Measurements from ENCODE around the gene ZNF385B. TPM values are rescaled to one million over a fixed set of nuclear protein-coding genes. Genes with fewer than 3 reads are reported as not detected.

ZNF385B gene
- total RNA-seq, 1 donor from 2014 or later, result not detected

DNA sequence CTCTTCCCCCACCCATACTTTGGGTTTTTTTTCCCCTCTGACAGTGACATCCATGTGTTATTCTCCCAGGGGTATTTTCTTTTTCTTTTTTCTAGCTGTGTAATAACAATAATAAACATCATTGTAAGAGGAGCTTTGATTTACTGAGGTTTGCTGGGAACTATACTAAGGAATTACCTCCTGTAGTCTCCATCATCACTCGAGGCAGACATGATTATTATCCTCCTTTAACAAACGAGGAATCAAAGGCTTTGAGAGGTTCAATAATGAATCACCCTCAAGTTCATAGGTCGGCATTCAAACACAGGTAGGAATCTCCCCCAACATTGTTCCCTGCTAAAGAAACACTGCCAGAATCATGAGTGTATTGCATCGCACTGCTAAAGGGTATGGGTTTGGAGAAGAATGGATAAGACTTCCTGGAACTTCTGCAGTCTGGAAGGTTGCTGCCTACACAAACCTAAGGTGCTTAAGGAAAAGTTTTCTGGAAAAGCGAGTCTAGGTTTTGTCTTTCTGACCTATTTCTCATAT, 336.5 kb downstream of the ZNF385B start:
- H3K36me3 Mint-ChIP-seq (ENCODE audit: unreplicated experiment), result no peaks in the 10 kb centered on the region
- H3K27me3 Mint-ChIP-seq (ENCODE audit: unreplicated experiment), result no peaks in the 10 kb centered on the region
- TF ChIP-seq, protein P1, sequence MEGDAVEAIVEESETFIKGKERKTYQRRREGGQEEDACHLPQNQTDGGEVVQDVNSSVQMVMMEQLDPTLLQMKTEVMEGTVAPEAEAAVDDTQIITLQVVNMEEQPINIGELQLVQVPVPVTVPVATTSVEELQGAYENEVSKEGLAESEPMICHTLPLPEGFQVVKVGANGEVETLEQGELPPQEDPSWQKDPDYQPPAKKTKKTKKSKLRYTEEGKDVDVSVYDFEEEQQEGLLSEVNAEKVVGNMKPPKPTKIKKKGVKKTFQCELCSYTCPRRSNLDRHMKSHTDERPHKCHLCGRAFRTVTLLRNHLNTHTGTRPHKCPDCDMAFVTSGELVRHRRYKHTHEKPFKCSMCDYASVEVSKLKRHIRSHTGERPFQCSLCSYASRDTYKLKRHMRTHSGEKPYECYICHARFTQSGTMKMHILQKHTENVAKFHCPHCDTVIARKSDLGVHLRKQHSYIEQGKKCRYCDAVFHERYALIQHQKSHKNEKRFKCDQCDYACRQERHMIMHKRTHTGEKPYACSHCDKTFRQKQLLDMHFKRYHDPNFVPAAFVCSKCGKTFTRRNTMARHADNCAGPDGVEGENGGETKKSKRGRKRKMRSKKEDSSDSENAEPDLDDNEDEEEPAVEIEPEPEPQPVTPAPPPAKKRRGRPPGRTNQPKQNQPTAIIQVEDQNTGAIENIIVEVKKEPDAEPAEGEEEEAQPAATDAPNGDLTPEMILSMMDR (IDR thresholded peaks at IDR 0.05; ENCODE audit: partially characterized antibody, unreplicated experiment), result no peak
- no peak for DNase-seq
- H3K9me3 Mint-ChIP-seq (ENCODE audit: unreplicated experiment), result no peaks in the 10 kb centered on the region
- no peak overlapping the region for H3K4me3 Mint-ChIP-seq (ENCODE audit: unreplicated experiment)
- no peaks in the 10 kb centered on the region for H3K4me1 Mint-ChIP-seq (ENCODE audit: low read depth, unreplicated experiment)
- no peak overlapping the region for H3K27ac Mint-ChIP-seq (ENCODE audit: unreplicated experiment)

DNA sequence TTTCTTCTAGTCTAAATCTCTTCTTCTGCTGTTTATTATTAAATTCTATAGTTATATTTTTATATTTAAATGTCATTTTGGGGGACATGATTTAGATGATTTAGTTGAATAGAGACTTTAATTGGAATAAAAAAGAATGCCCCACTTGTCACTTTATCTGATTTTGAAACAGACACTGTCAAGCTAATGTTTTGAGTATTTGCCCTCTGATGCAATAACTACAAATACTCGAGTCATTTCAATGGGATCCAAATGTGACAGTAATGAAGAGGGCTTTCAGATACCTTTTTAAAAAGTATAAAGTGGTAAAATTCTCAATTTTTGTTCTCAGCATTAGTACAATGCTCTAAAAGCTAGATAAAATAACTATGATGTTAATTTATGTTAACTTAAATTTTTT, 339.5 kb downstream of the ZNF385B start:
- DNase-seq, result no peak
- H3K27me3 Mint-ChIP-seq (ENCODE audit: unreplicated experiment), result no peaks in the 10 kb centered on the region
- H3K27ac Mint-ChIP-seq (ENCODE audit: unreplicated experiment), result no peak overlapping the region
- TF ChIP-seq, protein P1 (IDR thresholded peaks at IDR 0.05; ENCODE audit: partially characterized antibody, unreplicated experiment), result no peak
- H3K36me3 Mint-ChIP-seq (ENCODE audit: unreplicated experiment), result no peaks in the 10 kb centered on the region
- H3K4me1 Mint-ChIP-seq (ENCODE audit: low read depth, unreplicated experiment), result no peaks in the 10 kb centered on the region
- no peak overlapping the region for H3K4me3 Mint-ChIP-seq (ENCODE audit: unreplicated experiment)
- no peaks in the 10 kb centered on the region for H3K9me3 Mint-ChIP-seq (ENCODE audit: unreplicated experiment)

DNA sequence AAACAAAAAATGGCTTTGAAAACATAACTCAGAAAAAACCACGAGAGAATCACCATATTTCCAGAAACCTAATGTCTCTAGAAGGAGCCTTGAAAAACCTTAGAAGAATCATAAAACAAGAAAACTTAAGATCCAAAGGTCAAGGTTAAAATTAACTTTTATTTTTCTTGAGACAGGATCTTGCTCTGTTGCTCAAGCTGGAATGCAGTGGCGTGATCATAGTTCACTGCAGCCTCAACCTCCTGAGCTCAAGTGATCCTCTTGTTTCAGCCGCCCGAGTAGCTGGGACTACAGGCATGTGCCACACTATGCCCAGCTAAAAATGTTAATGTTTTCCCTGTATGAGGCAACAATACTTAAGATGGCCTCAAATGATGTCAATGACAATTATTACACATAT, 342.6 kb downstream of the ZNF385B start:
- H3K27me3 Mint-ChIP-seq (ENCODE audit: unreplicated experiment), result no peaks in the 10 kb centered on the region
- H3K27ac Mint-ChIP-seq (ENCODE audit: unreplicated experiment), result no peak overlapping the region
- H3K9me3 Mint-ChIP-seq (ENCODE audit: unreplicated experiment), result no peaks in the 10 kb centered on the region
- TF ChIP-seq, protein P1 (IDR thresholded peaks at IDR 0.05; ENCODE audit: partially characterized antibody, unreplicated experiment), result no peak
- no peaks in the 10 kb centered on the region for H3K36me3 Mint-ChIP-seq (ENCODE audit: unreplicated experiment)
- no peak for DNase-seq
- no peak overlapping the region for H3K4me3 Mint-ChIP-seq (ENCODE audit: unreplicated experiment)
- H3K4me1 Mint-ChIP-seq (ENCODE audit: low read depth, unreplicated experiment), result no peaks in the 10 kb centered on the region

DNA sequence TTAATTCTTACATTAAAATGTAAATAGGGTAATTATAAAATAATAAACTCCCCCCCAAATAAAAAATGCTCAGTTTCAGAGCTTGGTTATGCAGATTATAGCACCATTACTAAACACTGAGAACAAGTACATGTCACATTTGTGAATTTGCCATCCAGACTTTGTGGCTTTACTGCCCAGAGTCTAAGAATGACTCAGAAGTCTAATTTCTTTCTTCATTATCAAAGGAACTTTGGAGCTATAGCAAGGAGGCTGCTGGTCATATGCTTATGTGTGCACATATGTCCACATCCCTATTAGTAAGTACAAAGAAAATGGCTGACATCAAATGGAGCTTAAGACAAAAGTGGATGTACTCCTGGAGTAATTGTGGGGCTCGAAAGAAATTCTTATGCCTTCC, 348.2 kb downstream of the ZNF385B start:
- no peak for DNase-seq
- Mint-ChIP-seq H3K27me3 (ENCODE audit: unreplicated experiment) (no peaks in the 10 kb centered on the region), H3K27ac (ENCODE audit: unreplicated experiment) (no peak overlapping the region), H3K4me1 (ENCODE audit: low read depth, unreplicated experiment) (peaks cover 15% of the 10 kb centered on the region), H3K9me3 (ENCODE audit: unreplicated experiment) (peaks cover 7% of the 10 kb centered on the region), H3K36me3 (ENCODE audit: unreplicated experiment) (no peaks in the 10 kb centered on the region), H3K4me3 (ENCODE audit: unreplicated experiment) (no peak overlapping the region)
- TF ChIP-seq, protein P1 (IDR thresholded peaks at IDR 0.05; ENCODE audit: partially characterized antibody, unreplicated experiment), result no peak

DNA sequence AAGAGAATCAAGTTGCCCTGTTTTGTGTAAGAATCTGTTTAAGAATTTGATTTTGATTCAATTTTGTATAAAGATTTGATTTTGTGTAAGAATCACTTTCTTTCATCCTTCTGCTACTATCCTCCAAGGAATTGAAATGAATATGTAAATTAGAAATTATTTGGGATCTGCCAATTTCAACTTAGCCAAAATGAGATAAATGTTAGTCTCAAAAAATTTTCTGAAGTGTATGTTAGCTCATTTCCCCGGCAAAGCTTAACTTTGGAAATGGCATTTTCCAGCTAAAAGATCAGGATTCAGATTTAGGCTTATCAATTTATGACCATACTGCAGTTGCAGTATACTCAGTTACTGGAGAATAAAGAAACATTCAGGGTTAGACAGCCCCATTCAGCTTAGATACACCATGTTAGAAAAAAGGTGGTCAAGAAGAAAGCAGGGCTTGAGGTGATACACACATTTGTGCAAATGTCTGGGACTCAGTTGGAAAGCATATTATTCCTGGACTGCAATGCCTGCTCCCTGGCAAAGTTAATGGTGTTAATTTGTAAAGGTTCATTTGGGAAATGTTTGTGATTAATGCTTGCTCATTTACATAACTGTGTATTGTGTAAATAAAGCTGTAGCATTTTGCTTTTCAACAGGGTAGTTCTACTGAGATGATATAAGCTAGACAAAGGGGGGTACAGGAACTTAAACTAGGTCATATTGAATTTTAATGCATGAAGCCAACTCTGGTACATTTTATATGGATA, 349.0 kb downstream of the ZNF385B start:
- Mint-ChIP-seq H3K4me1 (ENCODE audit: low read depth, unreplicated experiment) (peaks cover 15% of the 10 kb centered on the region), H3K9me3 (ENCODE audit: unreplicated experiment) (peaks cover 7% of the 10 kb centered on the region), H3K4me3 (ENCODE audit: unreplicated experiment) (no peak overlapping the region), H3K27ac (ENCODE audit: unreplicated experiment) (no peak overlapping the region), H3K36me3 (ENCODE audit: unreplicated experiment) (no peaks in the 10 kb centered on the region), H3K27me3 (ENCODE audit: unreplicated experiment) (no peaks in the 10 kb centered on the region)
- TF ChIP-seq, protein P1 (IDR thresholded peaks at IDR 0.05; ENCODE audit: partially characterized antibody, unreplicated experiment), result no peak
- no peak for DNase-seq
